Tongue (tissue), 2 donors: ENCODE results near the gene GABRR1. TPM values are rescaled to one million over a fixed set of nuclear protein-coding genes. Genes with fewer than 3 reads are reported as not detected.
"Not testable (repeated sequence)": the region's sequence is repeated elsewhere in the genome, so short reads cannot be mapped to it uniquely, and the experiment has no call there.

Source experiments
- DNase-seq: peaks from one replicate; pipeline ENCODE4 v3.0.0-alpha.2; 2015
- total RNA-seq: library from RNA; depleted of rRNA; stranded (reverse); fragments of >200 nt; gene quantifications from one replicate; pipeline ENCODE4 v1.2.3, GENCODE V29; 2014

GABRR1 gene
- total RNA-seq, 1 donor from 2014 or later: 0.41 TPM

DNA sequence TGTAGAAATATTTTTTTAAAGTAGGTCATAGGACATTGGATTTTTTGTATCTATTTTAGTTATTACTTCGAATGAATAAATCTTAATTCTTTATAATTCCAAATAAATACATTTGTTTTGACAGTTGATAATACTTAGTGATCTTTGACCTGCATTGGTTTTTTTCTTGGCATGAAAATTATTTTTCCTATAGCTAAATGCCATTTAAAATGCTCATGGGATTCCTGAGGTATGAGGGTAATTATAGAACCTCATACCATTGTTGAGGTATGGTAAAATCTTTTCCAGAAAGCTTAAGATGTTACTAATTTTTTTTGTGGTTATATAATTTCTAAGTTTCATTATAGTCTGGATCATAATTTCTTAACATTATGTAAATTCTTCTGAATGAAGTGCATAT, 63.0 kb downstream of the GABRR1 start:
- DNase-seq: no peak

DNA sequence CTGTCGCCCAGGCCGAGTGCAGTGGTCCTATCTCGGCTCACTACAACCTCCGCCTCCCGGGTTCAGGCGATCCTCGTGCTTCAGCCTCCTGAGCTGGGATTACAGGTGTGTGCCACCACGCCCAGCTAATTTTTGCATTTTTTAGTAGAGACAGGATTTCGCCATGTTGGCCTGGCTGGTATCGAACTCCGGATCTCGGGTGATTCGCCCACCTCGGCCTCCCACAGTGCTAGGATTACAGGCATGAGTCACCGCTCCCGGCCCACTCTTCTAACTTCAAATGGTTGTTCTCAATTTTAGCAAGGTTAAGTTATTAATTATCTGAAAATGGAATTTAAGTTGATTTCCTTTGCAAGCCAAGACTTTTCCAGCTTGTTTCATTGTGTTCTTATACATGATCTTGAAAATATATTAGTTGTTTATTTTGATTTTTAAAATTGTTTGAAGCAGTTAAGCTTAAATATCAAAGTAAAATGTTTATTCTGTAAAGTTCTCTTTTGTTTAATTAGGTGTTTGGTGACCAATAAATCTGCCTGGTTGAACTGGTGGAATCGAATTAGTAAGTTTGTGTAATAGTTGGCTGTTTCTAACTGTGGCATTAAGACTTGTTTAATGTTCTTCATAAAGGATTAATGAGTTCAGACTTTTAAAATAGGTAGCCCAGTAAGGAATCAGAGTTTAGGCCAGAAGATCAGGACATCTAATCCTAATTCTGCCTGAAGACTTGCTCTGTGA, 69.0 kb downstream of the GABRR1 start:
- no peak for DNase-seq

DNA sequence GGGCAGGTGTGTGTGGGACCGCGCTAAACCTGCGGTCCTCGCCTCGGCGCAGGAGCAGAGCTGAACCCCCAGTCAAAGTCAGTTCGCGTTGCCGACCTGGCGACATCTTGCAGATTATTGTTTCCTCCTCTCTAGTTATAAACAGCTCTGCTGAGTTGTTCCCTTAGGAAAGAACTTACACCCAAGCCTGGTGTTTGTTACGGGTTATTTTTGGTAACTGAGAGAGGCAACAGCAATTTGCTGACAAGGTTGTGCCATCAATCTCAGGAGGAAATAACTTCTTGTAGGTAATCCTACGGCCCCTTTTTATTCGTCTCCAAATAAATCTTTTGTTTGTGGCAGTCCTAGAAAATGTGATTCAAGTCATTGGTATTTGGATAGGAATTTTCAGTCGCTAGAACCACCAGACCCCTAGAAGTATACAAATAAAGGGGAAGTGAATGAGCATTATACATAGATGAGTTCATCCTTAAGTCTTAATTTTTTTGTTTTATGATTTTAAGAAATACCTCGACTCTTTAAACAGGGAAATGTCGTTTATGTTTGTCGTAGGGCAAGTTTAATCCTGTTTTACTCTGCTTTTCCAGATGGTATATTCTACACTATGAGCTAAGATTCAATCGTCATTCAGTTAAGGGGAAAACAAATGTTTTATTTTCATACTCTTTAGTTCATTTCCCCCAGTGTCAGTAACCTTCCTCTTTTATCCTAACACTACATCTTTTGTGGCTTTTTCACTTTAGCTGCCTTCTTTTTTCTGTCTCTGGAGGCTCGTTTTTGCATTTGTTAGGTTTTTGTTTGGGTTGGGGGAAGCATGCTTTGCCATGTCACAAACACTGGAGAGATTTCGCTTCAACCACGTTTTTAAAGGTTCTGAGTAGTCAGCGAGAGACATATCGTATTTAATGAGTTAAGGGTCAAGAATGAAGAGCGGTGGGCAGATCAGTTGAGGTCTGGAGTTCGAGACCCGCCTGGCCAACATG, 70.1 kb downstream of the GABRR1 start:
- peak; percentile 64 for DNase-seq

DNA sequence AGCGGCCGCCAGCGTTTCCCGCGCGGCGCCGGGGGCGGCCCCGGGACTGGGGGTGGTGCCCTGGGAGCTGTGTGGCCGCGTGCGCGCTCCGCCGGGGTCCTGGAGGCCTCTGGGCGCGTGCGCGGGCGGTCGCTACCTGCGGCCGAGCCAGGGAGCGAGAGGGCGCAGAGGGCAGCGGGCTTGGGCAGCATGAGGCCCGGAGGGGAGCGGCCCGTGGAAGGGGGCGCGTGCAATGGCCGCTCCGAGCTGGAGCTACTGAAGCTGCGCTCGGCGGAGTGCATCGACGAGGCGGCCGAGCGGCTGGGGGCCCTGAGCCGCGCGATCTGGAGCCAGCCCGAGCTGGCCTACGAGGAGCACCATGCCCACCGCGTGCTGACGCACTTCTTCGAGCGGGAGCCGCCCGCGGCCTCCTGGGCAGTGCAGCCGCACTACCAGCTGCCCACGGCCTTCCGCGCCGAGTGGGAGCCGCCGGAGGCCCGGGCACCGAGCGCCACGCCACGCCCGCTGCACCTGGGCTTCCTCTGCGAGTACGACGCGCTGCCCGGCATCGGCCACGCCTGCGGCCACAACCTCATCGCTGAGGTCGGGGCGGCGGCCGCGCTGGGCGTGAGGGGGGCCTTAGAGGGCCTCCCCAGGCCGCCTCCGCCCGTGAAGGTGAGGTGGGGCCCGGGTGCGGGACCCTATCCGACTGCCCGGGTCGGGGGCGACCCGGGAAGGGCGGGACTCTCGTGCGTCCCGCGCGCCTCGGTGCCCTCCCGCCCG, 71.0 kb downstream of the GABRR1 start, which contains the start of gene PM20D2:
TSS of gene PM20D2 (plus strand) at position 100 of the 762 bp plus-strand sequence. CDS start at position 190, 90 bp downstream.
- DNase-seq: peak; percentile 87

DNA sequence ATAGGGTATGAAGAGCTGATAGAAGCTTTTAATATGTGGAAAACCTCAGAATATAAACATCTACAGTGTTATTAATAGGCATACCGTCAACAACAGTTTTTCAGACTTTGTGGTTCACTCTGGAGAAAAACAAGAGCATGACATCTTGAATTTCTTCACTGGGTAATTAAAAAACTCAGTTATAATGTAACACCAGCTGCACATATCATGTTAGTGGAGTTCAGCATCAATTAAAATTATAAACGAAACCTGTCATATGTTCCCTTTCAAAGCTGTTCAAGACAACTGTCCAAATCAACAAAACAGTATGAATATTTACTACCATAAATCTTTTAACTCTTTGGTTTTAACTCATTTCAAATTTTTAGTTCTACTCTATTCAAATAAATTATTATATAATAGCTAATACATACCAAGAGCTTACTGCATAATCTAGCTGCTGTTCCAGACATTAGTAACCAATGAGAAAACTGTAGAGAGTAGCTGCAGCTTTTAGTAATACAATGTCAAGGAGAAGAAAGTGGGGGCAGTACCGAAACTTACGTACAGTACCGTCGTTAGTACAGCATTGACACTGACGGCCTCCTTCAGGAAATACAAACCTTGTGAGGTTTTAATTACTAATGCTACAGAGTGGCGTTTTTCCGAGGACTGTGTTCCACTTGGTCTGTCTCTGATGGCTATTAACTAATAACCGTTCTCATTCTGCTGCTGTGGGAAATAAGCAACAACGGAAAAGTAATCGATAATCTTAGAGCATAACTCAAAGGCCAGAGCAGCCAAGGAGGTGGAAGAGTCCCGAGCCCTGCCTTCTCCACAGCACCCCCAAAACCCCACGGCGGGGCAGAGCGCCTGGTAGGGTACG, 71.8 kb downstream of the GABRR1 start:
- peak; percentile 73 for DNase-seq

DNA sequence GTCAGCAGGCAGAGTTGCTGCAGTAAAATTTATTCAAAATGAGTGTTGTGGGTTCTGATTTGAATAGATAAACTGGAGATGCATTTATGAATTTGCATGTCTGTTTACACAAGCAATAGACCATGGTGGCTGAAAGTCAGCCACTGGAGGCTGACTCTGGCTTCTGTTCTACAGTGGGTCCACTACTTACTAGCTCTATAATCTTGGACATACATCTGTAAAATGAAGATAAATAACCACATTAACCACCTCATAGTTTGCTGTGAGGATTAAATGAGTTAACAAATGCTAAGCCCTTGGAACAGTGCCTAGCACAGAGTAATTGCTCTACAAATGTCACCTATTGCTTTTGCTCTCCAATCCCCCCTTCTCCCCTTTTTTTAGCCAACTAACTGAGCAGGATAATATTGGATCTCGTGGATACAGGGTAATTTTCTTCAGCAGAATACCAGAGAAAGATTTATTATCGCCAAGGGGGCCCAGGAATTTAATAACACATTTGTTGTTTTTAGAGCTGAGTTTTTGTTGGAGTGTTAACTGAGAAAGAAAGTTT, 72.7 kb downstream of the GABRR1 start:
- no peak for DNase-seq

DNA sequence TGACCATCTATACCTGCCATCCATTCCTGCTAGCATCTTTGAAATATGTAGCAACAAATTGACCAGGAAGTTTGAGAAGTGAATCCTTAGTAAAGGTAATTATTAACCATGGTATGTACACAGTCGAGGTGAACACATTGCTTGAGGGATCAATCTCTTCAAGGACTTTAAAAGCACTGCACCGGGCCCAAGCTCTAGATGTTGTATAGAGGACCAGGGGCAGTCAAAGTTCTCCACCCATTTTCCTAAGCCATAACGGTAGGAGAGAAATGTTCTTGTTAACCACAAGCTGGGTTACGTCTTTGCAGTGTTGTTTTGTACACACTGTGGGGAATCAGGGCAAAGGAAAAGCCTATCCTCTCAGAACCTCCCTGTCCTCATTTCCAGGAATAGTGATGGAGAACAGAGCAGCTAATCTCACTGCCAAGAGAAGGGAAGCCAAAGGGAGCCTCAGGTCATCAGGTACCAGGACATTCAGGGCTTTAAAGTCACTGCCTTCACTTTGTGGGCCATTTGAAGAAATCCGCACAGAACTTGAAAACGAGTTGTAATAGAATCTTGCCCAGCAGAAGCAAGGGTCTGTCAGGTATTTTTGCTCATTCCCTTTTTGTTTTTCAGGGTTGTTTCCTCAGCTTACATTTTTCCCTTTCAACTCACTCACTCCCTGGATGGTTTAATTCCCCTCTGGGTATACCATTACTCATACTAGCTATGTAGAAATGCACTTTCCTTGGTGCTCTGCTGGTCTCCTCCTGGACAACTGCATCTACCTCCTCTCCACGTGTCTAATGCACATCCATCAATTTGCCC, 76.6 kb downstream of the GABRR1 start:
- DNase-seq: no peak

DNA sequence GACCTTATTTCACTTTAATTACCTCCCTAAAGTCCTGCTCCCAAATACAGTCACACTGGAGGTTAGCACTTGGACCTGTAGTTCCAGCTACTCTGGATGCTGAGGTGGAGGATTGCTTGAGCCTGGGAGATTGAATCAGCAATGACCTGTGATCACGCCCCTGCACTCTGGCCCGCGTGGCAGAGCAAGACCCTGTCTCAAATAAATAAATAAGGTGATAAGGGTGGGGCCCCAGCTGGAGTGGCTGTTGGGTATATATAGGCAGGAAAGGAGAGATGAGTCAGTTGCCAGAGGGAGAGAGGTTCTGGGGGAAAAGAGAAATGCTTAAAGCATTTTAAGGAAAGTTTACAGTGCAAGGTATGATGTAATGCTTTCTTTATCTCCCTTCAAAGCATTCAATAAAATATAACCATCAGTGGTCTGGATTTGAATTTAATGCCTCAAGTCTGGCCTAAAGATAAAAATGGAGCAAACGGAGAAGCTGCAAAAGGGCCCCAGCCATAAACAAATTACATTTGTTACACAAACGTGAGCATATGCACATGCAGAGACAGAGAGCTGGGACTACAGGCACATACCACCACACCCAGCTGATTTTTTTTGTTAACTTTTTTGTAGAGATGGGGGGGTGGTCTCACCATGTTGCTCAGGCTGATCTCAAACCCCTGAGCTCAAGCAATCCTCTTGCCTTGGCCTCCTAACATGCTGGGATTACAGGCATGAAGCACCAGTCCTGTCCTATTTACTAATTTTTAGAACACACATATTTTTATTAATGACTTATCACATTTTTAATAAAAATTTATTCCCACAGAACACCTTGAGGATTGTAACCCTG, 77.4 kb downstream of the GABRR1 start:
- DNase-seq: no peak

DNA sequence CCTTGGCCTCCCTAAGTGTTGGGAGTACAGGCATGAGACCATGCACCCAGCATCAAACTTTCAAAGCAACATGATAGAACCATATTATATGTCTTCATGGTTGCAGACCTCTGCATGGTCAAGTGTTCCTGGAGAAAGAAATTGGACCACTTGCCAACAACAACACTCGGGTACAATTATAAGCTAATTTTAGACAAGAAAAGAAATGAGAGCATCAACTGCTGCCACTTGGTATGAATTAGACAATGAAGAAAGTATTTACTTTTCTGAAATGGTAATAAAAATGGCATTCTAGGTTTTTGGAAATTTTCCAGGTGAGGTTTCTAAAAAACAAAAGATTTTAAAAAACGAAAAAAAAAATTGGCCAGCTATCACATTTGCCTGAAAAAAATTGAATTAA, 79.0 kb downstream of the GABRR1 start:
- DNase-seq: no peak

DNA sequence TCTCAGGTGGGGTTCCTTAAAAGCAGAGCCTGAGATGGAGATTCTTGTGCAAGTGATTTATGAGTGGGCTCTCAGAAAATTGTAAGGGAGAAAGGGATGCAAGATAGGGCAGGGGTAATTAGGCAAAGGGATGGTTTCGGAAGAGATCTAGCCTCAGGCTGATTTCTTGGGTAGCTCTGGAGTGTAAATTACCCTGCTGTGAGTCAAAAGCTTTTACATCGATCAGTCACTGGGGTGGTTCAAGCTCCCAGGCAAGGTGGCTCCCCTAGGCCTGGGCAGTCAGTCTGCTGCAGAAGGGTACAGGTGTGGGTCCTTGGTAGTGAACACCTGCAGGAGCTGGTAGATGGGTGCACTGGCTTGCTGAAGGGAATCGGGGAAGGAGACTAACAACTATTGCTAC, 82.4 kb downstream of the GABRR1 start:
- no peak for DNase-seq

DNA sequence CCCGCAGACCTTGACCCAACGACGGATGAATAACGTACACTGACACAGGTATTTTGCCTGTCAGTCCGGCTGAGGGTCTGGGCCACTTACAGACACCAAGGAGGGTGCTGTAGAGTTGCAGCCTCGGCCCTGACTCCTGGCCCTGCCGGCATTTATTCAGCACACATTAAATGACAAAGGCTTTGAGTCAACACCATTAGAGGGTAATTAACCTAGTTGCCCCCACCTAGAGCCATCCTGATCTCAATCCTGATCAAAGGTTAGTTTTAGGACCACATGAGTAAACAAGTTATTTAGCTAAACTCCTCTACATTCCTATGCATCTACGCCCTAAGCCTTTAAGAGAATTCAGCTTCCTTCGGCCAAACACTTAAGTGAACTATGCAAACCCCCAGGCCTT, 83.2 kb downstream of the GABRR1 start:
- DNase-seq: no peak

DNA sequence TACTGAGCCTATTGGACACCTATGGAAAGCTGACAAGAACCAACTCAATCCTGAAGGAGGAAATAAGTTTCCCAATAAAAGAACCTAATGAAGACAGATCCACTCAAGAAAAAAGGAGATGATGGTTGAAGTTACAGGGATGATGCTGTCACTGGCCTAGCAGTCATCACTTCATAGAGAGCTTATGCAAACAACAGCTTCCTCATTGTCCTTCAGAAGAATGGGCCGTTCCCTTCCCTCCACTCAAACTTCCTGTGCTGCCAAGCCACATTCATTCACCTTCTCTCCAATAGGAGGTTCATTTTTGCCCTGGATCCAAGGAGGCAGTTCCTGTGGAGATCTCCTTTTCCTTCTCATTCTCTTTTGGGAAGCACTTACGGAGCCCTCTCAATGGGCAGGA, 85.1 kb downstream of the GABRR1 start:
- DNase-seq: no peak

DNA sequence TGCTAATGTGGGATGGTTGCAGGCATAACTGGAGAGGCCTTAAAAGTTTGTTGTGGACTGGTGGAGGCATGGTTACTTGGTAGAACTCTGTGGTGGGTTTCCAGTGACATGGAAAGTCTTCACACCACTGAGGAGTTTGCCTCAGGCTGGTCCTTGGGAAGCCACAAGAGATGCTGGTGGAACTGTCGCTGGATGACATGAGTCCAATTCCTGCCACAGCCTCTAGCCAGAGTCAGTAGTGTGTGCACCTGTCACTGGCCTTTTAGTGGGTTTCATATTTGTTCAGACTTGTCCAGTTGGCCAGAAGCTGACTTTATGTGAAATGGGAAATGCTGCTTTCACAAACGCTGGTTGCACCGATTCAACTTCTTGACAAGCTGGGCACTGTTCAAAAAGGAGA, 85.6 kb downstream of the GABRR1 start:
- no peak for DNase-seq

DNA sequence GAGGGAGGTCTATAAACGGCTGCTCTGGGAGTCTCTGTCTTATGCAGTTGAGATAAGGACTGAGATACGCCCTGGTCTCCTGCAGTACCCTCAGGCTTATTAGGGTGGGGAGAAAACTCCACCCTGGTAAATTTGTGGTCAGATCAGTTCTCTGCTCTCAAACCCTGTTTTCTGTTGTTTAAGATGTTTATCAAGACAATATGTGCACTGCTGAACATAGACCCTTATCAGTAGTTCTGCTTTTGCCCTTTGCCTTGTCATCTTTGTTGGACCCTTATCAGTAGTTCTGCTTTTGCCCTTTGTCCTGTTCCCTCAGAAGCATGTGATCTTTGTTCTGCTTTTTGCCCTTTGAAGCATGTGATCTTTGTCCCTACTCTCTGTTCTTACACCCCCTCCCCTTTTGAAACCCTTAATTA, 88.9 kb downstream of the GABRR1 start:
- not testable (repeated sequence) for DNase-seq

Other genes with a start within 250 kb of the GABRR1 start
- 165 TPM for gene PNRC1, start 136.6 kb downstream of the GABRR1 start, total RNA-seq
- gene SRSF12, start 99.3 kb downstream of the GABRR1 start, total RNA-seq: 4.7 TPM
- gene PM20D2, start 71.3 kb downstream of the GABRR1 start, total RNA-seq: 105 TPM
- 1.2 TPM for gene GABRR2, start 97.9 kb upstream of the GABRR1 start, total RNA-seq
- gene UBE2J1, start 135.4 kb upstream of the GABRR1 start, total RNA-seq: 33.6 TPM
- gene RRAGD, start 194.9 kb upstream of the GABRR1 start, total RNA-seq: 72.8 TPM
- gene ANKRD6, start 215.8 kb upstream of the GABRR1 start, total RNA-seq: 17.8 TPM